GM12878 (cell line): ENCODE data around the gene TYW3. TPM values are rescaled to one million over a fixed set of nuclear protein-coding genes. Genes with fewer than 3 reads are reported as not detected.

Source experiments
- ATAC-seq: fragments of 200-7000 bp; cut with Tn5 transposase; 3 replicates; pipeline ENCODE4 v1.9.1; 2020; ENCODE audit warnings: mild to moderate bottlenecking, moderate library complexity
- BruUV-seq: library from RNA; stranded (reverse); fragments of 400-500 nt; replicated peaks from 2 replicates; lab custom pipeline; 2021; lab: Mats Ljungman, UMichigan
- CTCF ChIA-PET: fragments of 300-600 bp; sonication (Branson Sonifier 250); formaldehyde crosslinking; extraction: SDS; loops from one replicate; lab custom pipeline; 2021; ENCODE audit warnings: inconsistent platforms; lab: Yijun Ruan, JAX
- POLR2A ChIA-PET: fragments of 350-600 bp; formaldehyde crosslinking; extraction: SDS; loops from one replicate; lab custom pipeline; 2021; ENCODE audit warnings: inconsistent platforms; lab: Charles Lee
- RAD21 ChIA-PET: fragments of 300-600 bp; sonication (Branson Sonifier 250); formaldehyde crosslinking; loops from one replicate; lab custom pipeline; 2023; ENCODE audit warnings: antibody characterized with exemption; ENCODE audit not compliant: unreplicated experiment; lab: Charles Lee
- SMC1A ChIA-PET: fragments of 300-600 bp; sonication (Branson Sonifier 250); formaldehyde crosslinking; loops from one replicate; lab custom pipeline; 2023; ENCODE audit not compliant: unreplicated experiment, uncharacterized antibody; lab: Charles Lee
- DNase-seq: peaks from one replicate; pipeline ENCODE4 v3.0.0-alpha.2; 2011; ENCODE audit warnings: low read depth, low spot score
- FAIRE-seq: peaks from 3 replicates; lab custom pipeline; 2011; peaks lifted over from hg19 to GRCh38; lab: Jason Lieb, UNC
- H2AFZ ChIP-seq: 2 replicates; pipeline ENCODE4 v1.6.0; 2011; ENCODE audit warnings: low read depth, low read length, control low read depth; ENCODE audit not compliant: control insufficient read depth
- H3K27ac ChIP-seq: 2 replicates; pipeline ENCODE4 v1.5.1; 2011; ENCODE audit warnings: control low read depth; ENCODE audit not compliant: control insufficient read depth, insufficient read depth
- H3K27me3 ChIP-seq, 2 experiments: replicated peaks in 1 of 2; 2 replicates each; pipeline versions ENCODE4 v1.6.0 to v1.6.1; 2011; ENCODE audit warnings: low read length in 1 of 2; ENCODE audit not compliant: control insufficient read depth in 2 of 2, insufficient read depth in 2 of 2
- H3K36me3 ChIP-seq, 2 experiments: 2 replicates each; pipeline ENCODE4 v1.5.1; 2011; ENCODE audit warnings: low read length in 1 of 2; ENCODE audit not compliant: control insufficient read depth in 2 of 2, insufficient read depth in 2 of 2
- H3K4me1 ChIP-seq: 2 replicates; pipeline ENCODE4 v1.6.1; 2011; ENCODE audit warnings: mild to moderate bottlenecking, low read length, moderate library complexity, mixed read lengths; ENCODE audit not compliant: control insufficient read depth, insufficient read depth
- H3K4me2 ChIP-seq: 2 replicates; pipeline ENCODE4 v1.6.0; 2011; ENCODE audit warnings: control low read depth; ENCODE audit not compliant: control insufficient read depth, insufficient read depth
- H3K4me3 ChIP-seq: fragments of 200-600 bp; sonication (generic); 2 replicates; pipeline ENCODE4 v1.5.1; 2016
- H3K79me2 ChIP-seq: 2 replicates; pipeline ENCODE4 v1.6.0; 2011; ENCODE audit warnings: low read length; ENCODE audit not compliant: control insufficient read depth, insufficient read depth
- H3K9ac ChIP-seq: 2 replicates; pipeline ENCODE4 v1.8.0; 2011; ENCODE audit warnings: low read length, control low read depth, mixed read lengths; ENCODE audit not compliant: control insufficient read depth, insufficient read depth
- H3K9me3 ChIP-seq: replicated peaks from 3 replicates; pipeline ENCODE4 v1.5.1; 2011; ENCODE audit warnings: mild to moderate bottlenecking, low read length; ENCODE audit not compliant: control insufficient read depth, insufficient read depth
- H4K20me1 ChIP-seq: 2 replicates; pipeline ENCODE4 v1.6.0; 2011; ENCODE audit not compliant: control insufficient read depth, insufficient read depth
- CBX3 ChIP-seq: fragments of 200-600 bp; sonication (generic); IDR thresholded peaks from 2 replicates; pipeline ENCODE4 v1.6.1; 2016; ENCODE audit warnings: low read depth, borderline replicate concordance
- FOXM1 ChIP-seq: IDR thresholded peaks from 2 replicates; pipeline ENCODE4 v1.6.1; 2012; ENCODE audit warnings: low read depth, mild to moderate bottlenecking, inconsistent platforms, low read length, moderate library complexity
- HDAC2 ChIP-seq: fragments of 200-600 bp; sonication (generic); IDR thresholded peaks from 2 replicates; pipeline ENCODE4 v1.6.1; 2017
- PML ChIP-seq: IDR thresholded peaks from 2 replicates; pipeline ENCODE4 v1.6.1; 2012; ENCODE audit warnings: low read length, inconsistent platforms
- PRDM15 ChIP-seq: fragments of 450-650 bp; formaldehyde crosslinking; IDR thresholded peaks from 2 replicates; pipeline ENCODE4 v1.4.0; 2020; ENCODE audit warnings: mild to moderate bottlenecking, moderate library complexity
- RAD51 ChIP-seq: fragments of 450-650 bp; IDR thresholded peaks from 2 replicates; pipeline ENCODE4 v1.6.1; 2016; ENCODE audit warnings: moderate library complexity, mild to moderate bottlenecking, inconsistent platforms
- SIX5 ChIP-seq: IDR thresholded peaks from 2 replicates; pipeline ENCODE4 v1.6.1; 2011; ENCODE audit warnings: mild to moderate bottlenecking, low read depth, low read length, moderate library complexity; ENCODE audit not compliant: severe bottlenecking
- SMAD5 ChIP-seq: IDR thresholded peaks from 2 replicates; pipeline ENCODE4 v1.6.1; 2016; ENCODE audit warnings: antibody characterized with exemption, low read depth
- WGBS: methylation state at CpG from one replicate; pipeline ENCODE4 v1.1.6; 2016; ENCODE audit warnings: low lambda C conversion rate; ENCODE audit not compliant: insufficient replicate concordance, insufficient coverage; ENCODE audit errors: missing lambda C conversion rate; 5-methylcytosine and 5-hydroxymethylcytosine counted together
- in situ Hi-C: fragments of 300-500 bp; cut with MboI; formaldehyde crosslinking; loops from 9 replicates; pipeline ENCODE4 v1.14.3; 2018; ENCODE audit warnings: mixed read lengths
- intact Hi-C: fragments of 100-400 bp; cut with micrococcal nuclease; formaldehyde crosslinking; loops from one replicate; pipeline ENCODE4 v1.14.2; 2022; ENCODE audit not compliant: unreplicated experiment
- polyA plus RNA-seq, 11 experiments: library from polyadenylated mRNA; depleted of rRNA in 4 of 11; unstranded in 6 of 11; stranded (reverse) in 5 of 11; fragments of >200 nt; fragmentation: Nextera tagmentation in 4 of 11; fragmentation: Illumina TruSeq in 1 of 11; extraction: Ambion mirVana in 4 of 11; extraction: Trizol in 1 of 11; gene quantifications; 1 replicate in 1 of 11; 2 replicates in 10 of 11; pipeline versions ENCODE4 v1.2.1 to v1.2.3, GENCODE V29; 2011 to 2016; ENCODE audit warnings: inconsistent platforms in 2 of 11, missing spikeins in 2 of 11, low read depth in 1 of 11
- total RNA-seq, 4 experiments: library from RNA; depleted of rRNA in 3 of 4; stranded (reverse); fragments of >200 nt in 3 of 4; fragmentation: Illumina TruSeq in 1 of 4; extraction: Trizol in 1 of 4; gene quantifications; 2 replicates each; pipeline versions ENCODE4 v1.2.1 to v1.2.3, GENCODE V29; 2013 to 2021

The TYW3 gene
- total and polyA plus RNA-seq, 10 of the 15 experiments (the other 5 are each of a cell fraction or from before 2014, with no cell fraction given): 18.6 to 54.4 (median 32.8) TPM

GRCh38 chr1:74763807-74764206 lies 30.9 kb downstream of the TYW3 start:
- ChIA-PET RAD21 (interaction anchor here (2.4 kb wide), 1 partner anchor 29 kb away, joined by 7 read pairs; no protein-coding TSS in a partner anchor), CTCF (interaction anchor here (2.0 kb wide), 1 partner anchor 8 kb away, joined by 12 read pairs; no protein-coding TSS in a partner anchor), POLR2A (no interaction called here), SMC1A (interaction anchor here (1.1 to 2.1 kb wide), 3 partner anchors 15 to 30 kb away, joined by 3 to 14 read pairs (median 6); no protein-coding TSS in a partner anchor)
- H3K9ac ChIP-seq: no peak overlapping the region
- H3K4me1 ChIP-seq: no peaks in the 10 kb centered on the region
- peaks cover 0 to 8% of the 10 kb centered on the region in 2 experiments; a peak in 1 of 4 replicates for H3K36me3 ChIP-seq
- H3K4me3 ChIP-seq: no peak overlapping the region
- WGBS: 15% methylated on average over 4 of the region's 4 CpGs
- in situ Hi-C loops: no loop called here
- no peaks in the 10 kb centered on the region for H3K27me3 ChIP-seq
- FAIRE-seq (no peak), DNase-seq (no peak), ATAC-seq (no peak)
- TF ChIP-seq SIX5 (no peak), PRDM15 (no peak), HDAC2 (no peak), PML (no peak), SMAD5 (no peak), RAD51 (no peak), FOXM1 (no peak), CBX3 (no peak)
- no peaks in the 10 kb centered on the region for H3K79me2 ChIP-seq
- no peak overlapping the region for H3K4me2 ChIP-seq
- no peak overlapping the region for H2AFZ ChIP-seq
- intact Hi-C loops: no loop called here
- TSS peak; percentile 40 for BruUV-seq
- H3K9me3 ChIP-seq: no peaks in the 10 kb centered on the region
- no peak overlapping the region for H3K27ac ChIP-seq
- no peaks in the 10 kb centered on the region for H4K20me1 ChIP-seq
